Neural crest cell (in vitro differentiated cells): ENCODE results near the gene ADM. TPM values are rescaled to one million over a fixed set of nuclear protein-coding genes. Genes with fewer than 3 reads are reported as not detected.

ENCODE experiments used
- DNase-seq: peaks from one replicate; pipeline ENCODE4 v3.0.0; 2021; ENCODE audit warnings: low read depth, mixed read lengths, low spot score
- H3K27ac Mint-ChIP-seq: one replicate; pipeline ENCODE4 v1.8.0; 2021; ENCODE audit warnings: mild to moderate bottlenecking, mixed read lengths; ENCODE audit not compliant: unreplicated experiment
- H3K27me3 Mint-ChIP-seq: 2 replicates; pipeline ENCODE4 v1.8.0; 2021; ENCODE audit warnings: low read depth, mild to moderate bottlenecking, mixed read lengths
- H3K36me3 Mint-ChIP-seq: 2 replicates; pipeline ENCODE4 v1.8.0; 2021; ENCODE audit warnings: low read depth, mild to moderate bottlenecking, mixed read lengths
- H3K4me1 Mint-ChIP-seq: 2 replicates; pipeline ENCODE4 v1.8.0; 2021; ENCODE audit warnings: mixed read lengths
- H3K4me3 Mint-ChIP-seq: one replicate; pipeline ENCODE4 v1.8.0; 2021; ENCODE audit warnings: mild to moderate bottlenecking, mixed read lengths
- H3K9me3 Mint-ChIP-seq: 2 replicates; pipeline ENCODE4 v1.8.0; 2021; ENCODE audit warnings: mixed read lengths
- total RNA-seq: library from RNA; stranded (reverse); gene quantifications from 2 replicates; pipeline ENCODE4 v1.2.1, GENCODE V29; 2021
- TF ChIP-seq, protein P1 (sequence below): fragments of 200-600 bp; sonication (generic); conservative IDR thresholded peaks from 2 replicates; pipeline ENCODE4 v1.5.0; 2021; ENCODE audit warnings: antibody characterized with exemption, mild to moderate bottlenecking

Gene ADM
- total RNA-seq, 1 donor from 2014 or later: 13.9 TPM

DNA sequence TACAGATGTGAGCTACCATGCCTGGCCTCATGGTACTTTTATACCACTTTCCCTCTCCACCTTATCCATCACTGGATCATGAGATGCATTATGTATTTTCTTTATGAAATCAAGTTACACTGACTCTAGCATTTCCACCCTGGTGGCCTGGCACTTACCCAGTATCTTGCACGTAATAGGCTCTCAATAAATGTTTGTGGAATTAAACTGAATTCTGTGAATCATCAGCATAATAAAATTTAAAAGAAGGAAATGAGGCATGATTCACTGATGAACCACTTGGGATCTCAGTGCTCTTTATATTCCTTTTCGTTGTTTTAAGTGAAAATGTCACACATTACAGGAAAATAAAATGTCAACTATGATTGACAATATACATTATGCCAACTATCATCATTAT lies 25.1 kb downstream of the ADM start:
- Mint-ChIP-seq H3K4me3 (no peak overlapping the region), H3K36me3 (no peaks in the 10 kb centered on the region), H3K27me3 (peaks cover 5% of the 10 kb centered on the region), H3K9me3 (no peaks in the 10 kb centered on the region), H3K4me1 (peaks cover 3% of the 10 kb centered on the region), H3K27ac (no peak overlapping the region)
- TF ChIP-seq, protein P1, sequence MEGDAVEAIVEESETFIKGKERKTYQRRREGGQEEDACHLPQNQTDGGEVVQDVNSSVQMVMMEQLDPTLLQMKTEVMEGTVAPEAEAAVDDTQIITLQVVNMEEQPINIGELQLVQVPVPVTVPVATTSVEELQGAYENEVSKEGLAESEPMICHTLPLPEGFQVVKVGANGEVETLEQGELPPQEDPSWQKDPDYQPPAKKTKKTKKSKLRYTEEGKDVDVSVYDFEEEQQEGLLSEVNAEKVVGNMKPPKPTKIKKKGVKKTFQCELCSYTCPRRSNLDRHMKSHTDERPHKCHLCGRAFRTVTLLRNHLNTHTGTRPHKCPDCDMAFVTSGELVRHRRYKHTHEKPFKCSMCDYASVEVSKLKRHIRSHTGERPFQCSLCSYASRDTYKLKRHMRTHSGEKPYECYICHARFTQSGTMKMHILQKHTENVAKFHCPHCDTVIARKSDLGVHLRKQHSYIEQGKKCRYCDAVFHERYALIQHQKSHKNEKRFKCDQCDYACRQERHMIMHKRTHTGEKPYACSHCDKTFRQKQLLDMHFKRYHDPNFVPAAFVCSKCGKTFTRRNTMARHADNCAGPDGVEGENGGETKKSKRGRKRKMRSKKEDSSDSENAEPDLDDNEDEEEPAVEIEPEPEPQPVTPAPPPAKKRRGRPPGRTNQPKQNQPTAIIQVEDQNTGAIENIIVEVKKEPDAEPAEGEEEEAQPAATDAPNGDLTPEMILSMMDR: no peak
- no peak for DNase-seq

DNA sequence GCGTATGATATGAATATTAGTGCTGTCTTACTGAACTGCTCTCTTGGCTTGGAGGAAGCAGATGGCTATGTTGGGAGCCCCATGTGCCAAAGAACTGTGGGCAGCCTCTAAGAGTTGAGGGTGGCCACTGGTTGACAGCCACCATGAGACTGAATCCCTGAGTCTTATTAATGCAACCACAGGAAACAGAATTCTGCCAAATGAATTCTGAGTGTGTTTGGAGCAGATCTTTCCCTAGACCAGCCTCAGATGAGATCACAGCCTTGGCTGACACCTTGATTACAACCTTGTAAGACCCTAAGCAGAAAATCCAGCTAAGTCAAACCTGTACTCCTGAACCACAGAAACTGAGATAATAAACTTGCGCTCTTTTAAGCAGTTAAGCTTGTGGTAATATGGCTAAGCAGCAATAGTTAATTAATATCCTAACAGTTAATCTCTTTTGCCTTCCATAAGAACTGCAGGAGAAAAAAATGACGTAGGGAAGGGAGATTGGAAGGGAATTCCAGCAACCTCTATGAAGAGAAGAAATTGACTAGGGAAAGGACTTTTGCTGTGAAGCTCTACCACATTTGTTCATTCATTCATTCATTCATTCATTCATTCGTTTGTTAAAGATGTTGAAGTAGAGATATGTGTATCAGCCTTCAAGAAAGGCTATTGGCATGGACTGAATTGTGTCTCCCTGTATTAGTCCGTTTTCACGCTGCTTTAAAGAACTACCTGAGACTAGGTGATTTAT lies 26.8 kb downstream of the ADM start:
- Mint-ChIP-seq H3K4me3 (no peak overlapping the region), H3K27me3 (peaks cover 7% of the 10 kb centered on the region), H3K36me3 (no peaks in the 10 kb centered on the region), H3K27ac (no peak overlapping the region), H3K9me3 (no peaks in the 10 kb centered on the region), H3K4me1 (no peaks in the 10 kb centered on the region)
- no peak for DNase-seq
- TF ChIP-seq, protein P1: no peak

- TF ChIP-seq, protein P1: no peak
- Mint-ChIP-seq H3K27ac (no peak overlapping the region), H3K4me1 (no peaks in the 10 kb centered on the region), H3K9me3 (no peaks in the 10 kb centered on the region), H3K36me3 (no peaks in the 10 kb centered on the region), H3K4me3 (no peak overlapping the region), H3K27me3 (peaks cover 7% of the 10 kb centered on the region)
- no peak for DNase-seq
Measured at GRCh38 chr11:10333490-10333889, 28.6 kb downstream of the ADM start.

- TF ChIP-seq, protein P1: no peak
- no peak for DNase-seq
- peaks cover 7% of the 10 kb centered on the region for H3K27me3 Mint-ChIP-seq
- H3K27ac Mint-ChIP-seq: no peak overlapping the region
- H3K9me3 Mint-ChIP-seq: no peaks in the 10 kb centered on the region
- no peaks in the 10 kb centered on the region for H3K36me3 Mint-ChIP-seq
- H3K4me1 Mint-ChIP-seq: peaks cover 6% of the 10 kb centered on the region
- no peak overlapping the region for H3K4me3 Mint-ChIP-seq
Measured at GRCh38 chr11:10338287-10338686, 33.4 kb downstream of the ADM start.

GRCh38 chr11:10348650-10349280 lies 43.9 kb downstream of the ADM start:
- no peaks in the 10 kb centered on the region for H3K9me3 Mint-ChIP-seq
- TF ChIP-seq, protein P1: no peak
- no peak overlapping the region for H3K4me3 Mint-ChIP-seq
- no peak for DNase-seq
- H3K4me1 Mint-ChIP-seq: peaks cover 30% of the 10 kb centered on the region
- H3K27me3 Mint-ChIP-seq: peaks cover 16% of the 10 kb centered on the region
- H3K27ac Mint-ChIP-seq: no peak overlapping the region
- no peaks in the 10 kb centered on the region for H3K36me3 Mint-ChIP-seq
